Measurements from ENCODE around the gene RTN1. TPM values are rescaled to one million over a fixed set of nuclear protein-coding genes. Genes with fewer than 3 reads are reported as not detected.

RTN1 gene
- total RNA-seq, 6 donors from 2014 or later = 6.3 to 15.6 (median 10.7) TPM

- no peak overlapping the region for H3K4me3 ChIP-seq
- H3K27me3 ChIP-seq = no peaks in the 10 kb centered on the region
- H3K4me1 ChIP-seq = no peaks in the 10 kb centered on the region
- H3K27ac ChIP-seq = no peak overlapping the region
- no peak for ATAC-seq (ENCODE audit: low FRiP score in 2 of 2)
- no peak for DNase-seq
- H3K9me3 ChIP-seq = no peaks in the 10 kb centered on the region
- 12 to 39% methylated on average over 3 of the region's 3 CpGs for WGBS, 2 donors
- TF ChIP-seq EP300 (IDR thresholded peaks at IDR 0.05) (no peak), POLR2A (IDR thresholded peaks at IDR 0.05) (no peak), POLR2AphosphoS5 (IDR thresholded peaks at IDR 0.05) (no peak), CTCF (IDR thresholded peaks at IDR 0.05) (no peak)
- H3K36me3 ChIP-seq = no peaks in the 10 kb centered on the region
These were observed 22.9 kb downstream of the RTN1 start for GRCh38 chr14:59847711-59848110.

- H3K4me3 ChIP-seq = no peak overlapping the region
- DNase-seq = no peak
- TF ChIP-seq POLR2A (IDR thresholded peaks at IDR 0.05) = no peak
- TF ChIP-seq POLR2AphosphoS5 (IDR thresholded peaks at IDR 0.05) = no peak
- TF ChIP-seq CTCF (IDR thresholded peaks at IDR 0.05) = no peak
- TF ChIP-seq EP300 (IDR thresholded peaks at IDR 0.05) = no peak
- no peaks in the 10 kb centered on the region for H3K27me3 ChIP-seq
- H3K9me3 ChIP-seq = no peaks in the 10 kb centered on the region
- no peak for ATAC-seq (ENCODE audit: low FRiP score in 2 of 2)
- WGBS, 2 donors = 93 to 97% methylated on average over 2 of the region's 2 CpGs
- H3K27ac ChIP-seq = no peak overlapping the region
- H3K4me1 ChIP-seq = no peaks in the 10 kb centered on the region
- no peaks in the 10 kb centered on the region for H3K36me3 ChIP-seq
These were observed 24.0 kb downstream of the RTN1 start for GRCh38 chr14:59846595-59846994.

GRCh38 chr14:59845245-59845644, 25.3 kb downstream of the RTN1 start:
- Histone ChIP-seq H3K27me3 (no peaks in the 10 kb centered on the region), H3K27ac (no peak overlapping the region), H3K4me3 (no peak overlapping the region), H3K4me1 (no peaks in the 10 kb centered on the region), H3K9me3 (no peaks in the 10 kb centered on the region), H3K36me3 (no peaks in the 10 kb centered on the region)
- 50 to 76% methylated on average over 3 of the region's 3 CpGs for WGBS, 2 donors
- TF ChIP-seq EP300 (IDR thresholded peaks at IDR 0.05) = no peak
- TF ChIP-seq POLR2AphosphoS5 (IDR thresholded peaks at IDR 0.05) = no peak
- TF ChIP-seq CTCF (IDR thresholded peaks at IDR 0.05) = no peak
- TF ChIP-seq POLR2A (IDR thresholded peaks at IDR 0.05) = no peak
- no peak for ATAC-seq (ENCODE audit: low FRiP score in 2 of 2)
- DNase-seq = no peak

- Histone ChIP-seq H3K9me3 (no peaks in the 10 kb centered on the region), H3K27ac (no peak overlapping the region), H3K36me3 (no peaks in the 10 kb centered on the region), H3K4me3 (no peak overlapping the region), H3K4me1 (no peaks in the 10 kb centered on the region), H3K27me3 (no peaks in the 10 kb centered on the region)
- ATAC-seq (ENCODE audit: low FRiP score in 2 of 2) (no peak), DNase-seq (no peak)
- TF ChIP-seq EP300 (IDR thresholded peaks at IDR 0.05) (no peak), POLR2A (IDR thresholded peaks at IDR 0.05) (no peak), CTCF (IDR thresholded peaks at IDR 0.05) (no peak), POLR2AphosphoS5 (IDR thresholded peaks at IDR 0.05) (no peak)
- 83 to 84% methylated on average over 8 of the region's 8 CpGs for WGBS, 2 donors
These were observed 26.3 kb downstream of the RTN1 start for GRCh38 chr14:59844186-59844812.

- TF ChIP-seq POLR2AphosphoS5 (IDR thresholded peaks at IDR 0.05) = no peak
- no peak for TF ChIP-seq EP300 (IDR thresholded peaks at IDR 0.05)
- TF ChIP-seq CTCF (IDR thresholded peaks at IDR 0.05) = no peak
- no peak for TF ChIP-seq POLR2A (IDR thresholded peaks at IDR 0.05)
- no peaks in the 10 kb centered on the region for H3K27me3 ChIP-seq
- H3K4me1 ChIP-seq = no peaks in the 10 kb centered on the region
- ATAC-seq (ENCODE audit: low FRiP score in 2 of 2) (no peak), DNase-seq (no peak)
- H3K36me3 ChIP-seq = no peaks in the 10 kb centered on the region
- WGBS, 2 donors = 76% methylated on average over 3 of the region's 3 CpGs
- no peak overlapping the region for H3K4me3 ChIP-seq
- no peak overlapping the region for H3K27ac ChIP-seq
- H3K9me3 ChIP-seq = no peaks in the 10 kb centered on the region
These were observed 34.5 kb downstream of the RTN1 start for GRCh38 chr14:59836116-59836515.

Measured in upper lobe of left lung (tissue), 6 donors.